Heart right ventricle (tissue), 16 donors: ENCODE measurements around the gene WRNIP1. TPM values are rescaled to one million over a fixed set of nuclear protein-coding genes. Genes with fewer than 3 reads are reported as not detected.

Source experiments
- ATAC-seq, 8 donors: fragments of 200-7000 bp; cut with Tn5 transposase; one replicate each; pipeline ENCODE4 v1.9.1; 2020; ENCODE audit warnings: mild to moderate bottlenecking in 8 of 8, moderate library complexity in 8 of 8, moderate number of reproducible peaks in 1 of 8
- DNase-seq, 2 donors: peaks; one replicate each; pipeline ENCODE4 v3.0.0-alpha.2; 2020
- H3K27ac ChIP-seq, 10 donors: fragments of 200-600 bp; sonication (generic) in 2 of 10; one replicate each; pipeline versions ENCODE4 v1.5.0 to v1.8.0; 2020 to 2022; ENCODE audit warnings: mild to moderate bottlenecking in 3 of 10
- H3K27me3 ChIP-seq, 7 donors: fragments of 200-600 bp; one replicate each; pipeline ENCODE4 v1.8.0; 2021 to 2022; ENCODE audit warnings: mild to moderate bottlenecking in 2 of 7
- H3K36me3 ChIP-seq, 9 donors: fragments of 200-600 bp; sonication (generic) in 1 of 9; one replicate each; pipeline versions ENCODE4 v1.5.0 to v1.8.0; 2020 to 2022; ENCODE audit warnings: mild to moderate bottlenecking in 2 of 9
- H3K4me1 ChIP-seq, 9 donors: fragments of 200-600 bp; sonication (generic) in 1 of 9; one replicate each; pipeline versions ENCODE4 v1.5.0 to v1.8.0; 2020 to 2022; ENCODE audit warnings: mild to moderate bottlenecking in 4 of 9
- H3K4me3 ChIP-seq, 10 donors: fragments of 200-600 bp; sonication (generic) in 2 of 10; one replicate each; pipeline versions ENCODE4 v1.5.0 to v1.8.0; 2020 to 2022; ENCODE audit warnings: mild to moderate bottlenecking in 7 of 10, moderate library complexity in 2 of 10
- H3K9me3 ChIP-seq, 11 donors: fragments of 200-600 bp in 10 of 11; sonication (generic) in 2 of 11; one replicate each; pipeline versions ENCODE4 v1.5.0 to v1.8.0; 2013 to 2022; ENCODE audit warnings: mild to moderate bottlenecking in 2 of 11, control low read depth in 1 of 11, moderate library complexity in 1 of 11
- CTCF ChIP-seq, 9 donors: fragments of 200-600 bp; sonication (generic) in 2 of 9; IDR thresholded peaks; one replicate each; pipeline versions ENCODE4 v1.5.0 to v1.8.0; 2021 to 2022; ENCODE audit warnings: antibody characterized with exemption in 9 of 9, mild to moderate bottlenecking in 5 of 9, moderate library complexity in 1 of 9
- WGBS, 2 donors: extraction: QIAGEN DNeasy Blood & Tissue Kit; methylation state at CpG; one replicate each; pipeline ENCODE4 v1.1.7; 2013; ENCODE audit warnings: inconsistent platforms in 1 of 2; 5-methylcytosine and 5-hydroxymethylcytosine counted together
- intact Hi-C, 10 donors: fragments of 100-400 bp; cut with DNase I; formaldehyde crosslinking; loops; one replicate each; pipeline versions ENCODE4 v1.11.1 to v1.14.2; 2022
- polyA plus RNA-seq, 2 donors: library from polyadenylated mRNA; stranded (reverse); fragments of 200-250 nt; gene quantifications; one replicate each; pipeline ENCODE4 v1.2.3, GENCODE V29; 2013
- total RNA-seq, 10 donors: library from RNA; stranded (reverse); fragmentation: NEBNext Ultra II Directional in 3 of 10; extraction: Animal tissue kit (Norgen Biotek cat#: 25700) in 3 of 10; gene quantifications; one replicate each; pipeline versions ENCODE4 v1.2.1 to v1.2.4, GENCODE V29; 2021 to 2023
- donor health status: Arrhythmogenic right ventricular cardiomyopathy.
- donor health status: ischemic (EF 13 %, LVEDD 7.1; RV severe dilation, severe dysfunction).
- donor health status: healthy with polysubstance abuse.
- donor health status: DM: no; HTN: yes; CAD: no.
- donor health status: DM: no; HTN: no; CAD: no.
- donor health status: ischemic (EF 25% LVEDD 6.9; RV normal size, moderate dysfunction).
- donor health status: ischemic (EF 25% LVEDD 5.7; RV mildly dilated, moderate dysfunction).
- donor health status: healthy.
- donor health status: DM: yes; HTN: yes; CAD: no.
- donor health status: Ischemic cardiomyopathy.
- donor health status: ischemic (EF 35%, LVEDD 5.7; RV mildly dilated, moderate dysfunction).
- donor health status: nonischemic (EF 11% LVEDD 7.7; RV severe dilation, severe dysfunction).
- donor health status: DM: yes; HTN: yes; CAD: no.
- donor health status: PGD.
- donor health status: ischemic (EF 29% LVEDD 5.4; RV normal size, mild dysfunction).
- donor health status: nonischemic (EF 23%, LVEDD 6.1; RV moderate dilation, normal function).

Gene WRNIP1
- total and polyA plus RNA-seq, 12 donors: 29.7 to 44.9 (median 35.6) TPM

GRCh38 chr6:2737885-2738284, 27.3 kb upstream of the WRNIP1 start:
- H3K4me1 ChIP-seq: peaks cover 2 to 48% (median 22%) of the 10 kb centered on the region in 9 donors
- DNase-seq (no peak), ATAC-seq (no peak)
- H3K27ac ChIP-seq: peak overlapping the region in 2 of 10 donors; percentile 6 to 61
- TF ChIP-seq CTCF (IDR thresholded peaks at IDR 0.05): no peak
- H3K9me3 ChIP-seq: no peaks in the 10 kb centered on the region
- intact Hi-C loops: no loop called here
- 52 to 60% methylated on average over 3 of the region's 3 CpGs for WGBS, 2 donors
- no peak overlapping the region for H3K4me3 ChIP-seq
- no peaks in the 10 kb centered on the region for H3K27me3 ChIP-seq
- no peaks in the 10 kb centered on the region for H3K36me3 ChIP-seq

- ATAC-seq (peak in 4 of 8 donors; percentile 26 to 46 (median 42)), DNase-seq (peak in 1 of 2 donors; percentile 42)
- Histone ChIP-seq H3K27me3 (no peaks in the 10 kb centered on the region), H3K4me1 (peaks cover 0 to 48% (median 16%) of the 10 kb centered on the region in 9 donors), H3K27ac (peak overlapping the region in 3 of 10 donors; percentile 6 to 61 (median 10)), H3K4me3 (no peak overlapping the region), H3K9me3 (no peaks in the 10 kb centered on the region), H3K36me3 (no peaks in the 10 kb centered on the region)
- TF ChIP-seq CTCF (IDR thresholded peaks at IDR 0.05): peak; percentile 43 to 76 (median 66)
- WGBS, 2 donors: 27% methylated on average over 5 of the region's 5 CpGs
- intact Hi-C loops: no loop called here
Observed at GRCh38 chr6:2738373-2738979, 26.7 kb upstream of the WRNIP1 start.

GRCh38 chr6:2739335-2739734, 25.9 kb upstream of the WRNIP1 start:
- DNase-seq (no peak), ATAC-seq (no peak)
- H3K9me3 ChIP-seq: no peaks in the 10 kb centered on the region
- no peaks in the 10 kb centered on the region for H3K36me3 ChIP-seq
- intact Hi-C loops: no loop called here
- peaks cover 0 to 42% (median 10%) of the 10 kb centered on the region in 9 donors for H3K4me1 ChIP-seq
- H3K4me3 ChIP-seq: no peak overlapping the region
- TF ChIP-seq CTCF (IDR thresholded peaks at IDR 0.05): no peak
- WGBS, 2 donors: 93 to 95% methylated on average over 4 of the region's 4 CpGs
- H3K27me3 ChIP-seq: no peaks in the 10 kb centered on the region
- H3K27ac ChIP-seq: peak overlapping the region in 4 of 10 donors; percentile 7 to 65 (median 36)

- no peaks in the 10 kb centered on the region for H3K36me3 ChIP-seq
- no peak overlapping the region for H3K4me3 ChIP-seq
- ATAC-seq (no peak), DNase-seq (no peak)
- no peaks in the 10 kb centered on the region for H3K27me3 ChIP-seq
- intact Hi-C loops: loop anchor here in 1 of 10 donors (10.0 kb wide), 1 partner anchor 106 kb away; no protein-coding TSS in a partner anchor
- peak overlapping the region in 6 of 10 donors; percentile 10 to 65 (median 40) for H3K27ac ChIP-seq
- peaks cover 0 to 32% (median 5%) of the 10 kb centered on the region in 9 donors for H3K4me1 ChIP-seq
- WGBS, 2 donors: 83 to 84% methylated on average over 5 of the region's 5 CpGs
- no peak for TF ChIP-seq CTCF (IDR thresholded peaks at IDR 0.05)
- no peaks in the 10 kb centered on the region for H3K9me3 ChIP-seq
Observed at GRCh38 chr6:2740581-2740980, 24.6 kb upstream of the WRNIP1 start.
